HEK293 (cell line): ENCODE measurements around the gene WNK4.

ENCODE experiments used
- KLF7 ChIP-seq: fragments of 450-650 bp; formaldehyde crosslinking; IDR thresholded peaks from 2 replicates; pipeline ENCODE4 v1.5.1; 2016; ENCODE audit warnings: missing biosample characterization, missing genetic modification characterization, borderline replicate concordance
- TRIM28 ChIP-seq: IDR thresholded peaks from 2 replicates; pipeline ENCODE4 v1.6.1; 2011; ENCODE audit warnings: low read length, control low read depth, borderline replicate concordance
- YY1 ChIP-seq: fragments of 450-650 bp; formaldehyde crosslinking; IDR thresholded peaks from 2 replicates; pipeline ENCODE4 v1.5.1; 2018; ENCODE audit warnings: missing biosample characterization, missing genetic modification characterization
- ZBTB17 ChIP-seq: fragments of 450-650 bp; formaldehyde crosslinking; IDR thresholded peaks from 2 replicates; pipeline ENCODE4 v1.5.1; 2016; ENCODE audit warnings: missing biosample characterization, missing genetic modification characterization
- ZEB2 ChIP-seq: fragments of 450-650 bp; formaldehyde crosslinking; IDR thresholded peaks from 2 replicates; pipeline ENCODE4 v1.5.1; 2016; ENCODE audit warnings: missing biosample characterization, missing genetic modification characterization
- ZNF114 ChIP-seq: fragments of 450-650 bp; formaldehyde crosslinking; IDR thresholded peaks from 2 replicates; pipeline ENCODE4 v1.5.0; 2017; ENCODE audit warnings: missing biosample characterization, missing genetic modification characterization
- ZNF138 ChIP-seq: fragments of 450-650 bp; formaldehyde crosslinking; IDR thresholded peaks from 2 replicates; pipeline ENCODE4 v1.5.1; 2016; ENCODE audit warnings: missing biosample characterization, missing genetic modification characterization, borderline replicate concordance
- ZNF302 ChIP-seq: fragments of 450-650 bp; formaldehyde crosslinking; IDR thresholded peaks from 2 replicates; pipeline ENCODE4 v1.5.1; 2016; ENCODE audit warnings: missing biosample characterization, missing genetic modification characterization, low read depth
- ZNF366 ChIP-seq: fragments of 450-650 bp; formaldehyde crosslinking; conservative IDR thresholded peaks from 2 replicates; pipeline ENCODE4 v1.5.1; 2016; ENCODE audit warnings: missing biosample characterization, missing genetic modification characterization
- ZNF394 ChIP-seq: fragments of 450-650 bp; formaldehyde crosslinking; IDR thresholded peaks from 2 replicates; pipeline ENCODE4 v1.5.1; 2016; ENCODE audit warnings: missing biosample characterization, missing genetic modification characterization, mild to moderate bottlenecking, moderate library complexity, borderline replicate concordance
- ZNF555 ChIP-seq: fragments of 450-650 bp; formaldehyde crosslinking; conservative IDR thresholded peaks from 2 replicates; pipeline ENCODE4 v1.5.1; 2017; ENCODE audit warnings: missing biosample characterization, mild to moderate bottlenecking, missing genetic modification characterization, inconsistent platforms
- ZNF777 ChIP-seq: fragments of 450-650 bp; formaldehyde crosslinking; IDR thresholded peaks from 2 replicates; pipeline ENCODE4 v1.5.1; 2017; ENCODE audit warnings: missing biosample characterization, missing genetic modification characterization, borderline replicate concordance
- TF ChIP-seq, protein P1 (sequence below): fragments of 450-650 bp; formaldehyde crosslinking; IDR thresholded peaks from 2 replicates; pipeline ENCODE4 v1.5.1; 2017; ENCODE audit warnings: missing biosample characterization, missing genetic modification characterization
- TF ChIP-seq, protein P2 (sequence below): sonication (generic); formaldehyde crosslinking; IDR thresholded peaks from 2 replicates; pipeline ENCODE4 v1.8.1; 2022; ENCODE audit warnings: mild to moderate bottlenecking, moderate library complexity, missing genetic modification reagents
- TF ChIP-seq, protein P3 (sequence below): fragments of 450-650 bp; formaldehyde crosslinking; optimal IDR thresholded peaks from 2 replicates; pipeline ENCODE3; 2016; ENCODE audit warnings: missing biosample characterization, mild to moderate bottlenecking, missing genetic modification characterization
- TF ChIP-seq, protein P4 (sequence below): fragments of 450-650 bp; formaldehyde crosslinking; IDR thresholded peaks from 2 replicates; pipeline ENCODE4 v1.5.1; 2016; ENCODE audit warnings: missing biosample characterization, missing genetic modification characterization
- TF ChIP-seq, protein P5 (sequence below): fragments of 450-650 bp; formaldehyde crosslinking; IDR thresholded peaks from 2 replicates; pipeline ENCODE4 v1.5.1; 2016; ENCODE audit warnings: missing biosample characterization, missing genetic modification characterization
- TF ChIP-seq, protein P6 (sequence below): fragments of 450-650 bp; formaldehyde crosslinking; IDR thresholded peaks from 2 replicates; pipeline ENCODE4 v1.5.1; 2016; ENCODE audit warnings: missing biosample characterization, missing genetic modification characterization
- TF ChIP-seq, protein P7 (sequence below): fragments of 450-650 bp; formaldehyde crosslinking; IDR thresholded peaks from 2 replicates; pipeline ENCODE4 v1.5.1; 2017; ENCODE audit warnings: missing biosample characterization, missing genetic modification characterization
- TF ChIP-seq, protein P8 (sequence below): fragments of 450-650 bp; formaldehyde crosslinking; IDR thresholded peaks from 2 replicates; pipeline ENCODE4 v1.5.1; 2016; ENCODE audit warnings: missing biosample characterization, missing genetic modification characterization
- TF ChIP-seq, protein P9 (sequence below): fragments of 450-650 bp; formaldehyde crosslinking; IDR thresholded peaks from 2 replicates; pipeline ENCODE4 v1.5.1; 2016; ENCODE audit warnings: missing biosample characterization, missing genetic modification characterization

The WNK4 gene

DNA sequence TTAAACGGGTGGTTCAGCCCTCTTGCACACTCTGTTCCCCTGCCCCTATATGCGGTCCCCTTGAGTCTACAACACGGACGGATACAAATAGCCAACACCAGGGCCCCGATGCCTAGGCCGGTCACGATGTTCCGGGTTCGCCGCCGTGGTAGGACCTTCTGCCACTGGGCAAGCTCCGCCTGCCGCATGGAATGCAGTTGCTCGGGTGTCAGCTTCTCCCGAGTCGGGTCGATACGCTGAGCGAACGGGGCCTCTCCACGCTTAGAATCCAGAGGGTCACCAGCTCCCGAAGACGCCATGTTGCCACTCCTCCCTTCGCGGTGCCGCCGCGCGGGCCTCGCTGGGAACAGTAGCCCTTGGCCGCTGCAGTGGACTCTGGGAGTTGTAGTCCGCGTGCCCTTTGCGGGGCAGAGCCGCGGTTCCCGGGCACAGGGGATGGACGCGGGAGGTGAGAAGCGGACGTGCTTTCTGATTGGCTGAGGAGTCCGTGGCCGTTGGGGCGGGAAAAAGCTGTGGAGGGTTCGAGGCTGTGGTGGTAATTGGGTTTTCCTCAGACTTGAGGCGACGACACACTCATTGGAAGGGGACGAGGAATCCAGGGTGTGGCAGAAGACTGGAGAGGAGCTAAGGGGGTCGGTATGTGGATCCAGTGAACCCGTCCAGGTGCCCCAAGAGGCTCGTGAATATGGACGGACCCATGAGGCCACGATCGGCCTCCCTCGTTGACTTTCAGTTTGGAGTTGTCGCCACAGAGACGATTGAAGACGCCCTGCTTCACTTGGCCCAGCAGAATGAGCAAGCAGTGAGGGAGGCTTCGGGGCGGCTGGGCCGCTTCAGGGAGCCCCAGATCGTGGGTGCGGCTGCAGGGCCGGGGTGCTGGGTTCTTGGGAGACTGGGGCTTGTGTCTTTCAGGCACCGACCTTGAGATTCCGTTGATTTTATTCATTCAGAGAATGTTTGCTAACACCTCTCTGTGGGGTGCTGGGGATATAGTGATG lies 18.3 kb downstream of the WNK4 start, which contains the start of the genes CNTD1 and COA3 (continued):
- TF ChIP-seq, protein P1, sequence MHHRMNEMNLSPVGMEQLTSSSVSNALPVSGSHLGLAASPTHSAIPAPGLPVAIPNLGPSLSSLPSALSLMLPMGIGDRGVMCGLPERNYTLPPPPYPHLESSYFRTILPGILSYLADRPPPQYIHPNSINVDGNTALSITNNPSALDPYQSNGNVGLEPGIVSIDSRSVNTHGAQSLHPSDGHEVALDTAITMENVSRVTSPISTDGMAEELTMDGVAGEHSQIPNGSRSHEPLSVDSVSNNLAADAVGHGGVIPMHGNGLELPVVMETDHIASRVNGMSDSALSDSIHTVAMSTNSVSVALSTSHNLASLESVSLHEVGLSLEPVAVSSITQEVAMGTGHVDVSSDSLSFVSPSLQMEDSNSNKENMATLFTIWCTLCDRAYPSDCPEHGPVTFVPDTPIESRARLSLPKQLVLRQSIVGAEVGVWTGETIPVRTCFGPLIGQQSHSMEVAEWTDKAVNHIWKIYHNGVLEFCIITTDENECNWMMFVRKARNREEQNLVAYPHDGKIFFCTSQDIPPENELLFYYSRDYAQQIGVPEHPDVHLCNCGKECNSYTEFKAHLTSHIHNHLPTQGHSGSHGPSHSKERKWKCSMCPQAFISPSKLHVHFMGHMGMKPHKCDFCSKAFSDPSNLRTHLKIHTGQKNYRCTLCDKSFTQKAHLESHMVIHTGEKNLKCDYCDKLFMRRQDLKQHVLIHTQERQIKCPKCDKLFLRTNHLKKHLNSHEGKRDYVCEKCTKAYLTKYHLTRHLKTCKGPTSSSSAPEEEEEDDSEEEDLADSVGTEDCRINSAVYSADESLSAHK (tag by site-specific recombination) = peak; percentile 34; the same call in 1 of the 2 replicates
- TF ChIP-seq ZNF138 (tag by site-specific recombination) (no peak), ZBTB17 (tag by site-specific recombination) (peak; percentile 92), TRIM28 (peak; percentile 85; the same call in 1 of the 2 replicates), ZNF394 (tag by site-specific recombination) (peak; percentile 76), ZEB2 (tag by site-specific recombination) (peak; percentile 74; the same call in 1 of the 2 replicates), ZNF777 (tag by site-specific recombination) (0 out of 2 replicates have a peak, but pooled peaks have one; percentile 49), YY1 (peak; percentile 93), ZNF302 (no peak), ZNF114 (tag by site-specific recombination) (no peak), KLF7 (tag by site-specific recombination) (0 out of 2 replicates have a peak, but pooled peaks have one; percentile 44), ZNF366 (tag by site-specific recombination) (0 out of 2 replicates have a peak, but pooled peaks have one; percentile 55), ZNF555 (tag by site-specific recombination) (no peak)
- TF ChIP-seq, protein P2, sequence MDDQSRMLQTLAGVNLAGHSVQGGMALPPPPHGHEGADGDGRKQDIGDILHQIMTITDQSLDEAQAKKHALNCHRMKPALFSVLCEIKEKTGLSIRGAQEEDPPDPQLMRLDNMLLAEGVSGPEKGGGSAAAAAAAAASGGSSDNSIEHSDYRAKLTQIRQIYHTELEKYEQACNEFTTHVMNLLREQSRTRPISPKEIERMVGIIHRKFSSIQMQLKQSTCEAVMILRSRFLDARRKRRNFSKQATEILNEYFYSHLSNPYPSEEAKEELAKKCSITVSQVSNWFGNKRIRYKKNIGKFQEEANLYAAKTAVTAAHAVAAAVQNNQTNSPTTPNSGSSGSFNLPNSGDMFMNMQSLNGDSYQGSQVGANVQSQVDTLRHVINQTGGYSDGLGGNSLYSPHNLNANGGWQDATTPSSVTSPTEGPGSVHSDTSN (CRISPR knock-in tag) = peak; percentile 88
- TF ChIP-seq, protein P3, sequence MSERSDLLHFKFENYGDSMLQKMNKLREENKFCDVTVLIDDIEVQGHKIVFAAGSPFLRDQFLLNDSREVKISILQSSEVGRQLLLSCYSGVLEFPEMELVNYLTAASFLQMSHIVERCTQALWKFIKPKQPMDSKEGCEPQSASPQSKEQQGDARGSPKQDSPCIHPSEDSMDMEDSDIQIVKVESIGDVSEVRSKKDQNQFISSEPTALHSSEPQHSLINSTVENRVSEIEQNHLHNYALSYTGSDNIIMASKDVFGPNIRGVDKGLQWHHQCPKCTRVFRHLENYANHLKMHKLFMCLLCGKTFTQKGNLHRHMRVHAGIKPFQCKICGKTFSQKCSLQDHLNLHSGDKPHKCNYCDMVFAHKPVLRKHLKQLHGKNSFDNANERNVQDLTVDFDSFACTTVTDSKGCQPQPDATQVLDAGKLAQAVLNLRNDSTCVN = peak; percentile 90
- TF ChIP-seq, protein P4, sequence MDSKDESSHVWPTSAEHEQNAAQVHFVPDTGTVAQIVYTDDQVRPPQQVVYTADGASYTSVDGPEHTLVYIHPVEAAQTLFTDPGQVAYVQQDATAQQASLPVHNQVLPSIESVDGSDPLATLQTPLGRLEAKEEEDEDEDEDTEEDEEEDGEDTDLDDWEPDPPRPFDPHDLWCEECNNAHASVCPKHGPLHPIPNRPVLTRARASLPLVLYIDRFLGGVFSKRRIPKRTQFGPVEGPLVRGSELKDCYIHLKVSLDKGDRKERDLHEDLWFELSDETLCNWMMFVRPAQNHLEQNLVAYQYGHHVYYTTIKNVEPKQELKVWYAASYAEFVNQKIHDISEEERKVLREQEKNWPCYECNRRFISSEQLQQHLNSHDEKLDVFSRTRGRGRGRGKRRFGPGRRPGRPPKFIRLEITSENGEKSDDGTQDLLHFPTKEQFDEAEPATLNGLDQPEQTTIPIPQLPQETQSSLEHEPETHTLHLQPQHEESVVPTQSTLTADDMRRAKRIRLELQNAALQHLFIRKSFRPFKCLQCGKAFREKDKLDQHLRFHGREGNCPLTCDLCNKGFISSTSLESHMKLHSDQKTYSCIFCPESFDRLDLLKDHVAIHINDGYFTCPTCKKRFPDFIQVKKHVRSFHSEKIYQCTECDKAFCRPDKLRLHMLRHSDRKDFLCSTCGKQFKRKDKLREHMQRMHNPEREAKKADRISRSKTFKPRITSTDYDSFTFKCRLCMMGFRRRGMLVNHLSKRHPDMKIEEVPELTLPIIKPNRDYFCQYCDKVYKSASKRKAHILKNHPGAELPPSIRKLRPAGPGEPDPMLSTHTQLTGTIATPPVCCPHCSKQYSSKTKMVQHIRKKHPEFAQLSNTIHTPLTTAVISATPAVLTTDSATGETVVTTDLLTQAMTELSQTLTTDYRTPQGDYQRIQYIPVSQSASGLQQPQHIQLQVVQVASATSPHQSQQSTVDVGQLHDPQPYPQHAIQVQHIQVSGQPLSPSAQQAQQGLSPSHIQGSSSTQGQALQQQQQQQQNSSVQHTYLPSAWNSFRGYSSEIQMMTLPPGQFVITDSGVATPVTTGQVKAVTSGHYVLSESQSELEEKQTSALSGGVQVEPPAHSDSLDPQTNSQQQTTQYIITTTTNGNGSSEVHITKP (tag by site-specific recombination) = peak; percentile 69; the same call in 1 of the 2 replicates
- TF ChIP-seq, protein P5, sequence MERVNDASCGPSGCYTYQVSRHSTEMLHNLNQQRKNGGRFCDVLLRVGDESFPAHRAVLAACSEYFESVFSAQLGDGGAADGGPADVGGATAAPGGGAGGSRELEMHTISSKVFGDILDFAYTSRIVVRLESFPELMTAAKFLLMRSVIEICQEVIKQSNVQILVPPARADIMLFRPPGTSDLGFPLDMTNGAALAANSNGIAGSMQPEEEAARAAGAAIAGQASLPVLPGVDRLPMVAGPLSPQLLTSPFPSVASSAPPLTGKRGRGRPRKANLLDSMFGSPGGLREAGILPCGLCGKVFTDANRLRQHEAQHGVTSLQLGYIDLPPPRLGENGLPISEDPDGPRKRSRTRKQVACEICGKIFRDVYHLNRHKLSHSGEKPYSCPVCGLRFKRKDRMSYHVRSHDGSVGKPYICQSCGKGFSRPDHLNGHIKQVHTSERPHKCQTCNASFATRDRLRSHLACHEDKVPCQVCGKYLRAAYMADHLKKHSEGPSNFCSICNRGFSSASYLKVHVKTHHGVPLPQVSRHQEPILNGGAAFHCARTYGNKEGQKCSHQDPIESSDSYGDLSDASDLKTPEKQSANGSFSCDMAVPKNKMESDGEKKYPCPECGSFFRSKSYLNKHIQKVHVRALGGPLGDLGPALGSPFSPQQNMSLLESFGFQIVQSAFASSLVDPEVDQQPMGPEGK (tag by site-specific recombination) = 0 out of 2 replicates have a peak, but pooled peaks have one; percentile 9
- TF ChIP-seq, protein P6, sequence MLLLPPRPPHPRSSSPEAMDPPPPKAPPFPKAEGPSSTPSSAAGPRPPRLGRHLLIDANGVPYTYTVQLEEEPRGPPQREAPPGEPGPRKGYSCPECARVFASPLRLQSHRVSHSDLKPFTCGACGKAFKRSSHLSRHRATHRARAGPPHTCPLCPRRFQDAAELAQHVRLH = peak; percentile 76
- TF ChIP-seq, protein P7, sequence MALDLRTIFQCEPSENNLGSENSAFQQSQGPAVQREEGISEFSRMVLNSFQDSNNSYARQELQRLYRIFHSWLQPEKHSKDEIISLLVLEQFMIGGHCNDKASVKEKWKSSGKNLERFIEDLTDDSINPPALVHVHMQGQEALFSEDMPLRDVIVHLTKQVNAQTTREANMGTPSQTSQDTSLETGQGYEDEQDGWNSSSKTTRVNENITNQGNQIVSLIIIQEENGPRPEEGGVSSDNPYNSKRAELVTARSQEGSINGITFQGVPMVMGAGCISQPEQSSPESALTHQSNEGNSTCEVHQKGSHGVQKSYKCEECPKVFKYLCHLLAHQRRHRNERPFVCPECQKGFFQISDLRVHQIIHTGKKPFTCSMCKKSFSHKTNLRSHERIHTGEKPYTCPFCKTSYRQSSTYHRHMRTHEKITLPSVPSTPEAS = 0 out of 2 replicates have a peak, but pooled peaks have one; percentile 26
- TF ChIP-seq, protein P8, sequence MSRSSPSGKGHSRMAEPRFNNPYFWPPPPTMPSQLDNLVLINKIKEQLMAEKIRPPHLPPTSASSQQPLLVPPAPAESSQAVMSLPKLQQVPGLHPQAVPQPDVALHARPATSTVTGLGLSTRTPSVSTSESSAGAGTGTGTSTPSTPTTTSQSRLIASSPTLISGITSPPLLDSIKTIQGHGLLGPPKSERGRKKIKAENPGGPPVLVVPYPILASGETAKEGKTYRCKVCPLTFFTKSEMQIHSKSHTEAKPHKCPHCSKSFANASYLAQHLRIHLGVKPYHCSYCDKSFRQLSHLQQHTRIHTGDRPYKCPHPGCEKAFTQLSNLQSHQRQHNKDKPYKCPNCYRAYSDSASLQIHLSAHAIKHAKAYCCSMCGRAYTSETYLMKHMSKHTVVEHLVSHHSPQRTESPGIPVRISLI (tag by site-specific recombination) = no peak
- TF ChIP-seq, protein P9, sequence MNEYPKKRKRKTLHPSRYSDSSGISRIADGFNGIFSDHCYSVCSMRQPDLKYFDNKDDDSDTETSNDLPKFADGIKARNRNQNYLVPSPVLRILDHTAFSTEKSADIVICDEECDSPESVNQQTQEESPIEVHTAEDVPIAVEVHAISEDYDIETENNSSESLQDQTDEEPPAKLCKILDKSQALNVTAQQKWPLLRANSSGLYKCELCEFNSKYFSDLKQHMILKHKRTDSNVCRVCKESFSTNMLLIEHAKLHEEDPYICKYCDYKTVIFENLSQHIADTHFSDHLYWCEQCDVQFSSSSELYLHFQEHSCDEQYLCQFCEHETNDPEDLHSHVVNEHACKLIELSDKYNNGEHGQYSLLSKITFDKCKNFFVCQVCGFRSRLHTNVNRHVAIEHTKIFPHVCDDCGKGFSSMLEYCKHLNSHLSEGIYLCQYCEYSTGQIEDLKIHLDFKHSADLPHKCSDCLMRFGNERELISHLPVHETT (tag by site-specific recombination) = peak; percentile 14; the same call in 1 of the 2 replicates
